HepG2 (cell line): ENCODE data around the gene TRPT1. TPM values are rescaled to one million over a fixed set of nuclear protein-coding genes. Genes with fewer than 3 reads are reported as not detected.

ENCODE experiments used
- ATRX ChIP-seq: sonication (generic); formaldehyde crosslinking; IDR thresholded peaks from 2 replicates; pipeline ENCODE4 v1.4.0; 2020; ENCODE audit warnings: missing genetic modification reagents, borderline replicate concordance
- BCL6 ChIP-seq: IDR thresholded peaks from 2 replicates; pipeline ENCODE4 v1.6.1; 2016; ENCODE audit warnings: missing genetic modification reagents, missing compliant biosample characterization
- E2F1 ChIP-seq: sonication (generic); formaldehyde crosslinking; IDR thresholded peaks from 2 replicates; pipeline ENCODE4 v1.5.0; 2020; ENCODE audit warnings: missing genetic modification reagents
- E2F5 ChIP-seq: sonication (generic); formaldehyde crosslinking; conservative IDR thresholded peaks from 2 replicates; pipeline ENCODE4 v1.4.0; 2020; ENCODE audit warnings: missing genetic modification reagents
- FOXA3 ChIP-seq: IDR thresholded peaks from 2 replicates; pipeline ENCODE4 v1.6.1; 2016; ENCODE audit warnings: missing genetic modification reagents, missing compliant biosample characterization
- HBP1 ChIP-seq: IDR thresholded peaks from 2 replicates; pipeline ENCODE4 v1.6.1; 2016; ENCODE audit warnings: low read depth, control low read depth
- HIVEP1 ChIP-seq: sonication (generic); formaldehyde crosslinking; IDR thresholded peaks from 2 replicates; pipeline ENCODE4 v1.4.0; 2020; ENCODE audit warnings: mild to moderate bottlenecking, missing genetic modification reagents
- HNRNPH1 ChIP-seq: fragments of 200-400 bp; formaldehyde crosslinking; optimal IDR thresholded peaks from 2 replicates; pipeline ENCODE3; 2017; ENCODE audit warnings: mild to moderate bottlenecking, low read depth, low read length
- MLXIP ChIP-seq: sonication (generic); formaldehyde crosslinking; IDR thresholded peaks from 2 replicates; pipeline ENCODE4 v1.9.0; 2021; ENCODE audit warnings: missing genetic modification reagents, borderline replicate concordance
- NFE2L2 ChIP-seq: fragments of 150-350 bp; IDR thresholded peaks from 2 replicates; pipeline ENCODE4 v1.6.1; 2014; ENCODE audit warnings: low read length
- PLSCR1 ChIP-seq: sonication (generic); formaldehyde crosslinking; IDR thresholded peaks from 2 replicates; pipeline ENCODE4 v1.5.0; 2020; ENCODE audit warnings: missing genetic modification reagents, mild to moderate bottlenecking, borderline replicate concordance
- PRMT3 ChIP-seq: sonication (generic); formaldehyde crosslinking; IDR thresholded peaks from 2 replicates; pipeline ENCODE4 v1.8.1; 2022; ENCODE audit warnings: low read depth, mild to moderate bottlenecking, moderate library complexity, missing genetic modification reagents, borderline replicate concordance
- STAT6 ChIP-seq: sonication (generic); formaldehyde crosslinking; IDR thresholded peaks from 2 replicates; pipeline ENCODE4 v1.4.0; 2020; ENCODE audit warnings: missing genetic modification reagents, mild to moderate bottlenecking, borderline replicate concordance
- THAP8 ChIP-seq: sonication (generic); formaldehyde crosslinking; IDR thresholded peaks from 2 replicates; pipeline ENCODE4 v1.5.1; 2020; ENCODE audit warnings: missing genetic modification reagents, mild to moderate bottlenecking, borderline replicate concordance
- ZNF101 ChIP-seq: sonication (generic); formaldehyde crosslinking; IDR thresholded peaks from 2 replicates; pipeline ENCODE4 v1.4.0; 2020; ENCODE audit warnings: mild to moderate bottlenecking, low read depth, missing genetic modification reagents, borderline replicate concordance
- ZNF382 ChIP-seq: sonication (generic); formaldehyde crosslinking; IDR thresholded peaks from 2 replicates; pipeline ENCODE4 v1.5.0; 2020; ENCODE audit warnings: missing genetic modification reagents, mild to moderate bottlenecking, borderline replicate concordance
- ZNF530 ChIP-seq: sonication (generic); formaldehyde crosslinking; IDR thresholded peaks from 2 replicates; pipeline ENCODE4 v1.5.0; 2020; ENCODE audit warnings: low read depth, mild to moderate bottlenecking, missing genetic modification reagents
- ZNF552 ChIP-seq: sonication (generic); formaldehyde crosslinking; IDR thresholded peaks from 2 replicates; pipeline ENCODE4 v1.9.0; 2022; ENCODE audit warnings: missing genetic modification reagents, mild to moderate bottlenecking, borderline replicate concordance
- ZNF879 ChIP-seq: sonication (generic); formaldehyde crosslinking; IDR thresholded peaks from 2 replicates; pipeline ENCODE4 v1.8.1; 2023; ENCODE audit warnings: missing genetic modification reagents
- polyA plus RNA-seq, 8 experiments: library from polyadenylated mRNA; depleted of rRNA in 3 of 8; stranded (reverse) in 7 of 8; unstranded in 1 of 8; fragments of >200 nt; fragmentation: Illumina TruSeq in 4 of 8; extraction: Trizol in 4 of 8; gene quantifications; 2 replicates each; pipeline versions ENCODE4 v1.2.1 to v1.2.3, GENCODE V29; 2011 to 2016; ENCODE audit warnings: low read depth in 4 of 8, missing spikeins in 1 of 8, mixed read lengths in 1 of 8; ENCODE audit not compliant: insufficient read depth in 1 of 8
- total RNA-seq, 5 experiments: library from RNA; depleted of rRNA; stranded (reverse); fragments of >200 nt; fragmentation: Illumina TruSeq; extraction: Trizol; gene quantifications; 2 replicates each; pipeline ENCODE4 v1.2.3, GENCODE V29; 2016; ENCODE audit warnings: low read depth in 1 of 5

Gene TRPT1
- total and polyA plus RNA-seq, 2 of the 13 experiments (the other 11 are each of a cell fraction or from before 2014, with no cell fraction given): 24.8 to 40.7 TPM

- no peak for TF ChIP-seq ZNF382 (CRISPR knock-in tag)
- TF ChIP-seq THAP8 (CRISPR knock-in tag): no peak
- TF ChIP-seq MLXIP (CRISPR knock-in tag): no peak
- TF ChIP-seq NFE2L2: no peak
- no peak for TF ChIP-seq BCL6 (CRISPR knock-in tag)
- TF ChIP-seq ZNF530 (CRISPR knock-in tag): no peak
- no peak for TF ChIP-seq E2F5
- TF ChIP-seq HIVEP1 (CRISPR knock-in tag): no peak
- TF ChIP-seq PLSCR1 (CRISPR knock-in tag): no peak
- TF ChIP-seq E2F1 (CRISPR knock-in tag): no peak
- no peak for TF ChIP-seq ZNF879 (CRISPR knock-in tag)
- TF ChIP-seq HNRNPH1: no peak
- no peak for TF ChIP-seq FOXA3 (CRISPR knock-in tag)
- TF ChIP-seq PRMT3 (CRISPR knock-in tag): no peak
- TF ChIP-seq STAT6 (CRISPR knock-in tag): no peak
- no peak for TF ChIP-seq ZNF552
- no peak for TF ChIP-seq ZNF101 (CRISPR knock-in tag)
- no peak for TF ChIP-seq HBP1 (CRISPR knock-in tag)
- no peak for TF ChIP-seq ATRX (CRISPR knock-in tag)
These were observed 21.5 kb downstream of the TRPT1 start (continued) for GRCh38 chr11:64204464-64204989.
